Thyroid gland (tissue), 4 donors: Measurements from ENCODE around the gene GALNT4.

ENCODE experiments used
- CTCF ChIP-seq, 6 experiments: fragments of 200-600 bp in 3 of 6; fragments of 450-650 bp in 3 of 6; sonication (generic) in 3 of 6; IDR thresholded peaks; one replicate each; pipeline ENCODE4 v1.5.1; 2016 to 2019; ENCODE audit warnings: antibody characterized with exemption in 6 of 6, mild to moderate bottlenecking in 2 of 6, inconsistent platforms in 1 of 6, moderate library complexity in 1 of 6
- POLR2A ChIP-seq, 2 donors: fragments of 450-650 bp; IDR thresholded peaks; one replicate each; pipeline ENCODE4 v1.6.1; 2017; ENCODE audit warnings: antibody characterized with exemption in 2 of 2, mild to moderate bottlenecking in 2 of 2, moderate library complexity in 1 of 2

- TF ChIP-seq CTCF (IDR thresholded peaks at IDR 0.05) (no peak), POLR2A (IDR thresholded peaks at IDR 0.05) (no peak)
These were observed 42.0 kb upstream of the GALNT4 start for GRCh38 chr12:89566615-89567014.
